Measurements from ENCODE around the gene PTPRN2. TPM values are rescaled to one million over a fixed set of nuclear protein-coding genes. Genes with fewer than 3 reads are reported as not detected.

The PTPRN2 gene
- total RNA-seq, 4 donors from 2014 or later = 6.6 to 10.7 (median 8.2) TPM

- Histone ChIP-seq H3K4me1 (no peaks in the 10 kb centered on the region), H3K36me3 (no peaks in the 10 kb centered on the region), H3K27me3 (no peaks in the 10 kb centered on the region), H3K4me3 (no peak overlapping the region), H3K27ac (no peak overlapping the region), H3K9me3 (peaks cover 0 to 8% (median 0%) of the 10 kb centered on the region in 4 donors)
- 80 to 86% methylated on average over 10 of the region's 10 CpGs for WGBS, 2 donors
- DNase-seq (ENCODE audit: low spot score in 2 of 2) = no peak
- TF ChIP-seq POLR2A (IDR thresholded peaks at IDR 0.05) = no peak
- TF ChIP-seq EP300 (IDR thresholded peaks at IDR 0.05) = no peak
- no peak for TF ChIP-seq CTCF (IDR thresholded peaks at IDR 0.05)
Measured at GRCh38 chr7:157827863-157828160, 759.8 kb downstream of the PTPRN2 start.

- no peaks in the 10 kb centered on the region for H3K4me1 ChIP-seq
Measured at GRCh38 chr7:157827045-157827862, 760.4 kb downstream of the PTPRN2 start.

DNA sequence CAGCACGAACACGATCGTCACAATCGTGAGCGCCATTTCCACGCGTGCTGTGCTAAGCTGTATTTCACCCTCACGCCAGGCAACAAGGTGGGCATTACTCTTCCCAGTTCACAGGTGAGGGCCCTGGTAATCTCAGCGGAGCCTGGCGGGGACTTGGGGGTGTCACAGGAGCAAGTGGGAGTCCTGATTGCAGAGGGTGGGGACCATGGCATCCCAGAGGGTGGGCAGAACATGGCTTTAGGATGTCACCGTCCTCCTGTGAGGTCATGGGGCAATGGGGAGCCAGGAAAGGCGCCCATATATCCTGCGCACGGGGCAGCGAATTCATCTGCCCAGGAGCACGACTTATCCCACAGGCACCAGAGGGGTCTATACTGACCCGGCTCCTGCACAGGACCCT, 761.1 kb downstream of the PTPRN2 start:
- no peak for TF ChIP-seq EP300 (IDR thresholded peaks at IDR 0.05)
- TF ChIP-seq POLR2A (IDR thresholded peaks at IDR 0.05) = no peak
- no peak for TF ChIP-seq CTCF (IDR thresholded peaks at IDR 0.05)
- Histone ChIP-seq H3K27ac (no peak overlapping the region), H3K9me3 (peaks cover 0 to 15% (median 0%) of the 10 kb centered on the region in 4 donors), H3K36me3 (no peaks in the 10 kb centered on the region), H3K27me3 (no peaks in the 10 kb centered on the region), H3K4me1 (no peaks in the 10 kb centered on the region), H3K4me3 (no peak overlapping the region)
- 96 to 98% methylated on average over 16 to 17 of the region's 17 CpGs for WGBS, 2 donors
- no peak for DNase-seq (ENCODE audit: low spot score in 2 of 2)

More at GRCh38 chr7:157827045-157827862, 760.4 kb downstream of the PTPRN2 start:
- Histone ChIP-seq H3K9me3 (peaks cover 0 to 12% (median 0%) of the 10 kb centered on the region in 4 donors), H3K36me3 (no peaks in the 10 kb centered on the region), H3K27ac (no peak overlapping the region), H3K27me3 (no peaks in the 10 kb centered on the region), H3K4me3 (no peak overlapping the region)
- TF ChIP-seq CTCF (IDR thresholded peaks at IDR 0.05) (no peak), EP300 (IDR thresholded peaks at IDR 0.05) (no peak), POLR2A (IDR thresholded peaks at IDR 0.05) (no peak)
- 78% methylated on average over 23 of the region's 23 CpGs for WGBS, 2 donors
- no peak for DNase-seq (ENCODE audit: low spot score in 2 of 2)

DNA sequence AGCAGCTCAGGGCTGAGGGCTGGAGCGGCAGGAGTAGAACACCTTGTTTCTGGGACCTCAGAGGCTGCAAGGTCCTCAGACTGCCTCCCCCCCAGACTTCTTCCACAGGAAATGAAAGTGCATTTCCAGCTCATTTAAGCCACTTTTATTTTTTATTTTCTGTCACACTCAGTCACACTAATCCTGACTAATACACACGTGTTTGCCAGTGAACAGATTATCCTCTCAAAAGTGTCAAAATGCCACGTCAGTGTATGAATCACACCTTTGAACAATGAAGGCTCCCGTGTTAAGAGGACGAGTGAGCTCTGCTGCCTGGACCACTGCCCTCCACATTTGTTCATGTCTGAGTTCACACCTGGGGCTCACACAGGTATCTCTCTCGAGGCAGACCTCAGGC, 762.3 kb downstream of the PTPRN2 start:
- H3K4me3 ChIP-seq = no peak overlapping the region
- no peak for TF ChIP-seq CTCF (IDR thresholded peaks at IDR 0.05)
- TF ChIP-seq EP300 (IDR thresholded peaks at IDR 0.05) = no peak
- TF ChIP-seq POLR2A (IDR thresholded peaks at IDR 0.05) = no peak
- no peaks in the 10 kb centered on the region for H3K4me1 ChIP-seq
- DNase-seq (ENCODE audit: low spot score in 2 of 2) = no peak
- peaks cover 0 to 15% (median 0%) of the 10 kb centered on the region in 4 donors for H3K9me3 ChIP-seq
- no peak overlapping the region for H3K27ac ChIP-seq
- no peaks in the 10 kb centered on the region for H3K36me3 ChIP-seq
- WGBS, 2 donors = 74 to 84% methylated on average over 6 of the region's 6 CpGs
- no peaks in the 10 kb centered on the region for H3K27me3 ChIP-seq

GRCh38 chr7:157824819-157825121, 762.9 kb downstream of the PTPRN2 start:
- TF ChIP-seq POLR2A (IDR thresholded peaks at IDR 0.05) = no peak
- no peak for TF ChIP-seq CTCF (IDR thresholded peaks at IDR 0.05)
- Histone ChIP-seq H3K27me3 (no peaks in the 10 kb centered on the region), H3K4me3 (no peak overlapping the region), H3K4me1 (no peaks in the 10 kb centered on the region), H3K9me3 (peaks cover 0 to 15% (median 0%) of the 10 kb centered on the region in 4 donors), H3K36me3 (no peaks in the 10 kb centered on the region), H3K27ac (no peak overlapping the region)
- 77 to 89% methylated on average over 7 to 8 of the region's 8 CpGs for WGBS, 2 donors
- no peak for DNase-seq (ENCODE audit: low spot score in 2 of 2)
